HG03025 (cell line): Measurements from ENCODE around the gene GALNT1.

Experiments used
- ATAC-seq: cut with Tn5 transposase; IDR thresholded peaks from one replicate; pipeline ENCODE4 v1.9.1; 2021; ENCODE audit warnings: mild to moderate bottlenecking, moderate library complexity; ENCODE audit not compliant: unreplicated experiment, low FRiP score

GALNT1 gene

GRCh38 chr18:35581898-35582641 lies 530 bp downstream of the GALNT1 start:
- no peak for ATAC-seq

- no peak for ATAC-seq
These were observed 1.5 kb downstream of the GALNT1 start for GRCh38 chr18:35582899-35583558.

GRCh38 chr18:35584735-35585134 lies 3.2 kb downstream of the GALNT1 start:
- no peak for ATAC-seq

DNA sequence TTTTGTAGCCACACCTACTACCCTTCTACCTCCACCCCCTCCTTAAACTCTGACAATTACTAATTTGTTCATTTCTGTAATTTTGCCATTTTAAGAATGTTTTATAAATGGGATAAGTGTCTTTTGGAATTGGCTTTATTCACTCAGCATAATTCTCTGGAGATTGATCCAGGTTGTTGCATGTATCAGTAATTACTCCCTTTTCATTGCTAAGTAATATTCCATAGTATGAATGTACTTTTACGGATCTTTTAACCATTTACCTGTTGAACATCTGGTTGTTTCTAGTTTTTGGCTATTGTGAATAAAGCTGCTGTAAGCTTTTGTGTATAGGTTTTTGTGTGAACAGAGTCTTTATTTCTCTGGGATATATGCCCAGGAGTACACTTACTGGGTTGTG lies 4.1 kb downstream of the GALNT1 start:
- no peak for ATAC-seq

GRCh38 chr18:35588122-35588521 lies 6.6 kb downstream of the GALNT1 start:
- ATAC-seq = no peak

DNA sequence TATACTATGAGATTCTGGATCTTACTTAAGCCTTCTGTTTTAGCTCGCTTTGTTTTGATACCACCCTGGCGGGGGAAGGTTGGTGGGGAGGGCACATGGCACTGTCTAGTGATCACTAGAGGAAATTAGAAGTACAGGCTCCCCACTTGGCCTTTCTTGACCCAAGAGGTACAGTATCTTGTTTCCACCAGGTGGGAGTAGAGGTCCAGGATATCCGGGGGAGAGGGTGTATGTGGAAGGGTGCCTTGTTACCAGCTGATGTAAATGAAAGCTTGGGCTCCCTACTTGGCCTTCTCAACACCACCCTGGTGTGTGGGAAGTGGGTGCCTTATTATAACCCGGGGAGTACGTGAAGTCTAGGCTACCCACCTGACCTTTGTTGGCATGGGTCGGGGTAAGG lies 7.5 kb downstream of the GALNT1 start:
- no peak for ATAC-seq

- no peak for ATAC-seq
These were observed 8.0 kb downstream of the GALNT1 start for GRCh38 chr18:35589546-35589945.

- ATAC-seq = no peak
These were observed 9.4 kb downstream of the GALNT1 start for GRCh38 chr18:35590935-35591334.

GRCh38 chr18:35592298-35592697 lies 10.8 kb downstream of the GALNT1 start:
- peak; percentile 96 for ATAC-seq

- ATAC-seq = no peak
These were observed 12.3 kb downstream of the GALNT1 start for GRCh38 chr18:35593859-35594258.

DNA sequence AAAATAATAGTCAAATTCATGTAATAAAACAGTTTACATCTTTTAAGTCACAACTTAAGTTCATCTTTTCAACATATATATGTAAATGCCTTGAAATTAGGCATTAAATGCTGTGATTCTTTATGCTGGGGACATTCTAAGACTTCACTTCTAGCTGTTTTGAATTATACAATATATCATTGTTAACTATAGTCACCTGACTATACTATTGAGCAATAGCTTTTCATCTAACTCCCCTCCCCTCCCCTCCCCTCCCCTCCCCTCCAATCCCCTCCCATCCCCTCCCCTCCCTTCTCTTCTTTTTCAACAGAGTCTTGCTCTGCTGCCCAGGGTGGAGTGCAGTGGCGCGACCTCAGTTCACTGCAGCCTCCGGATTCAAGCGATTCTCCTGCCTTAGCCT lies 16.2 kb downstream of the GALNT1 start:
- no peak for ATAC-seq

GRCh38 chr18:35602193-35602820 lies 20.8 kb downstream of the GALNT1 start:
- ATAC-seq = no peak

DNA sequence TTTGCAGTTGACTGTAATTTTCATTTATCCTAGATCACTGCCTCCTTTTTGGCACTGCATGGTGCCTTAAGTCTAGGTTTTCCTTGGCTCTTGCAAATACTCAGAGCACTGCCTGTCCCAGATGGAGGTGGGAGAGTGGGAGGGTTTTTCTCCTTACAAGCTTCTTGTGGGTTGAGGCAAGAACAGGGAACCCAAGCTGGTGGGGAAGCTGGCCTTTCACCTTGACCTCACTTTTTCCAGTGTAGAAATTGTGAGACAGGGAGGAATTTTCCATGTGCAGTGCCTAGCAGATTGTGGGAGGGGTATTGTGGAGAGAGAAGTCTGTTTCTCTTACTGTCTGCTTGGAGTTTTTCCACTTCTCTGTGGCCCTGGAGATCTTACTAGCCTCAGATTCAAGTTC lies 21.5 kb downstream of the GALNT1 start:
- no peak for ATAC-seq

- no peak for ATAC-seq
These were observed 22.0 kb downstream of the GALNT1 start for GRCh38 chr18:35603528-35603927.

DNA sequence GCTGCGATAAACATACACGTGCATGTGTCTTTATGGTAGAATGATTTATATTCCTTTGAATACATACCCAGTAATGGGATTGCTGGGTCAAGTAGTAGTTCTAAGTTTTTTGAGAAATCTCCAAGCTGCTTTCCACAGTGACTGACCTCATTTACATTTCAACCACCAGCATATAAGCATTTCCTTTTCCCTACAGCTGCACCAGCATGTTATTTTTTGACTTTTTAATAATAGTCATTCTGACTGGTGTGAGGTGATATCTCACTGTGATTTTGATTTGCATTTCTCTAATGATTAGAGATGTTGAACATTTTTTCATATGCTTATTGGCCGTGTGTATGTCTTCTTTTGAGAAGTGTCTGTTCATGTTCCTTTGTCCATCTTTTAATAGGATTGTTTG lies 22.8 kb downstream of the GALNT1 start:
- no peak for ATAC-seq

- ATAC-seq = no peak
These were observed 24.3 kb downstream of the GALNT1 start for GRCh38 chr18:35605686-35606417.

GRCh38 chr18:35609236-35609635 lies 27.7 kb downstream of the GALNT1 start:
- ATAC-seq = no peak

GRCh38 chr18:35610089-35610488 lies 28.5 kb downstream of the GALNT1 start:
- no peak for ATAC-seq

DNA sequence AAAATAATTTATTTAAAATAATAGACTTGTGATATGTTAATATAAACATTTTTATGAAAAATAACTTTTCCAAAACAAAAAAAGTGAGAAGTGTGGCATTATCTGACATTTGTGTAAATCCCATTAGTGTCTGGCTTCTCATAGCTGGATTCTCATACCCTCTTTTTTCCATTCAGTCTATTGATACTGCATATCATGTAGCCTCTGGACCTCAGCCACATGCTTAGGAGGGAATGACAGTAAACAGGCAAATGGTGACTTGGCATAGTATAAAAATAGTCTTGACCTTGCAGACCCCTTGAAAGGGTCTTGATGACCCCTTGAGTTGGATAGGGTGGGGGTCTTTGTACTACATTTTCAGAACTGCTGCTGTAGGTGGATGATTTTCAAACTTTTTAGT lies 29.2 kb downstream of the GALNT1 start:
- ATAC-seq = no peak

DNA sequence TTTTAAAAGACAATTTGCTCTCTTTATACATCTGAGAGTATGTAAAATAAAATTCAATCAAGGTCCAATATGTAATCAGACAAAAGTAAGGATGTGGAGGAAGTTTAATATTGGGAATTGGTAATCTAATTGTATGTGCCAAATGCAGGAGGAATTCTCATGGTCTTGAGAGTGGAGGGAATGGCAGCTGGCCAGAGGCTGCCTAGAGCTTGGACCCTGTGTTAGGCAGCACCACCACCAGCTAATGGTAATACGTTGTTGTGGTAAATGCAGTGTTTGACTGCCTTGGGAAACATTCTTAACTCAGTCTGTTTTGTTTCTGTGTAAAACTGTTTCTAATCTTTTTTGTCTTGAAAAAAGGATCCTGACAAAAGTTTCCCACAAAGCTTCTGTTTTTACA lies 30.0 kb downstream of the GALNT1 start:
- no peak for ATAC-seq

DNA sequence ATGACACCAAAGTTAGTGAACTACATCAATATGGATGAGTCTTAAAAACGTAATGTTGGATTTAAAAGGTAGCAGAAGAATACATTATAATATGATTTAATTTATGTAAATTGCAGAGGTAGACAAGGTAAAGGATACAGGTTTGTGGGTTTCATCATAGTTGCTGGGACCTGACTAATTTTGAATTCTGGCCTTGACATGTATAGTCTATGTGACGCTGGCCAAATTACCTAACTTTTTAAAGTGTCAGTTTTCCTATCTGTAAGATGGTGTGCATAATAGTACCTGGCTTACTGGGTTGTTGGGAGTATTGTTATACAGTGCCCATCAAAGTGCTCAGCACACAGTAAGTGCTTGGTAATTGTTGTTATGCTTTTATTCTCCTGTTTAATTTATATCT lies 34.5 kb downstream of the GALNT1 start:
- ATAC-seq = no peak
